HG03457 (cell line): Measurements from ENCODE around the gene ELOVL3.
"Not testable (repeated sequence)": the region's sequence is repeated elsewhere in the genome, so short reads cannot be mapped to it uniquely, and the experiment has no call there.

Source experiments
- ATAC-seq: cut with Tn5 transposase; IDR thresholded peaks from one replicate; pipeline ENCODE4 v1.9.1; 2021; ENCODE audit warnings: moderate number of reproducible peaks; ENCODE audit not compliant: unreplicated experiment

Gene ELOVL3

DNA sequence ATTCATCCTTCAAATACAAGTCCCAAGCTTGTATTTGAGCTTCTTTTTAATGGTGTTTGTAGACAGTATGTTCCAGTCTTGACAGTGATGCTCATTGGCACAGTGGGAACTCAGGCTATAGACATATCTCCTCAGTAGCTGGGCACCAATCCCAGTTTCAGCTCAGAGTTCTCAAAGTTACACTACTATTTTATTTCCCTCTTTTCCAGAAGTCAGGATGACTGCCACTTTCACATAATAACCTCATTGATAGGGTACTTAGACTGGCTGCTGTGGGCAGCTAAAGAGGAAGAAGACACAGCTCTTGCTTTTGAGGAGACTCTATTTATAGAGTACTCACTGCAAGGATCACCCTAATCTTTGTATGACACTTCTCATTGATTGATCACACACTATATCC lies 21.6 kb downstream of the ELOVL3 start:
- ATAC-seq, result no peak

DNA sequence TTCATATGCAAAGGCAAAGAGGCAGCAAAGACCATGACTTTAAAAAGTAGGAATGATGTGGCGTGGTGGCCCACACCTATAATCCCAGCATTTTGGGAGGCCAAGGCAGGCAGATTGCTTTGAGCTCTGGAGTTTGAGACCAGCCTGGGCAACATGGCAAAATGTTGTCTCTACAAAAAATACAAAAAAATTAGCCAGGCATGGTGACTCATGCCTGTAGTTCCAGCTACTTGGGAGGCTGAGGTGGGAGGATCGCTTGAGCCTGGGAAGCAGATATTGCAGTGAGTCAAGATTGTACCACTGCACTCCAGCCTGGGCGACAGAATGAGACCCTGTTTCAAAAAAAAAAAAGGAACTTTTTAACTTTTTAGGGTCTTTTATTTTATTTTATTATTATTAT lies 26.4 kb downstream of the ELOVL3 start:
- ATAC-seq, result not testable (repeated sequence)

DNA sequence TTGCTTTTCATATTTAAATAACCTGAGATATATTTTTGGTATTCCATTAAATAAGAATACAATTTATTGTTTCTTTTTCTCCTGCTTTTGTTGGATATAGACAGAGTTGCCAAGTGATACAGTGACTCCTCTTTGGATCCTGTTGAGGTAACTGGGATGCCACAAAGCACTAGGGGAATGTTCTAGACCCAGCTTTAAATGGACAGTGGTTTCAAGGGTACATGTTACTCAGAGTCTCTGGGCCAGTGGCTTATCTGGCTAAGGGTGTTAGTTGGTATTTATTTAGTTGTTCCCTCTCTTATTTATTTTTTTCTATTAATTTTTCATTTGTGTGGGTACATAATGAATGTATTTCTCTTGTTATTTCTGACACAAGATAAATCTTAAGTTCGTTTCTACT lies 28.3 kb downstream of the ELOVL3 start:
- ATAC-seq, result no peak

DNA sequence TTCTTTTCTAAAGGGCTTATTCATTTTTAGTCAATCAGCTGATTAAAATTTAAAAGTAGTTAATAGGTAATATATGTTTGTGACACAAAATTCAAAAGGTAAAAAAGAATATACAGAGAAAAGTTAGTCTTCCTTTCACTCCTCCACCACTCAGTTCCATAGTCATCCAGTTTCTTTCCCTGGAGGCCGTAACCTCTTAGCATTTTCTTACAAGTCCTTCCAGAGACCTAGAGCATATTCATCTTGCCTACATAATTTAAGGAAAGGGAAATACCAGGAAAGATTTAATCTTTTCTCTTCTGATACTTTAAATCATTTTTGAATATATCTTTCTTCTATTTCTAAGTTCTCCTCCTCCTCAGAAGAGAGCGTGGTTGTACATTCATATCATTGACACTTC lies 29.3 kb downstream of the ELOVL3 start:
- ATAC-seq, result no peak

DNA sequence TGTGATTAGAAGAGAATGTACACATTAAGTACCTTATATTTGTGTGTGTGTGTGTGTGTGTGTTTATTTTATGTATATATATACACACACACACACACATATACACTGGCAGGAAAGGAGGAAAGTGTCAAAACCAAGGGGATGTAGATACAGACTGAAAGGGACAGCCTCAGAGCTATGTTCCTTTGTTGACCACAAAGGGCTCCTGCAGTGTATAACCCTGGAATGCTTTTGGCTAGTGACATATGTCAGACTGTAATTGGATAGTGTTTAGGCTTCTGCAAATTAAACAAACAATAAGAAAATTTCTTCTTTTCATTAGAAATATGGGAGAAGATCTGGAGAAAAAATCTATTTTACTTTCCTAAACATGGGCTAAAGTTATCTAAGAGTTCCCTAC lies 35.1 kb downstream of the ELOVL3 start:
- ATAC-seq, result no peak

DNA sequence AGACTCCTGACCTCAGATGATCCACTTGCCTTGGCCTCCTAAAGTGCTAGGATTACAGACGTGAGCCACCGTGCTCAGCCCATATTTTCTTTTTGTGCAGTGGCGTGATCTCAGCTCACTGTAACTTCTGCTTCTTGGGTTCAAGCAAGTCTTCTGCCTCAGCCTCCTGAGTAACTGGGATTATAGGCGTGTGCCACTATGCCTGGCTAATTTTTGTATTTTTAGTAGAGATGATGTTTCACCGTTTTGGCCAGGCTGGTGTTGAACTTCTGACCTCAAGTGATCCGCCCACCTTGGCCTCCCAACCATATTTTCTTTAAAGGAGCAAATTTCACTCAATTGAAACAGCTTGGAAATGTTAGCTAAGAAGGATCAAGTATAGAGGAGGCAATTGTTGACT lies 35.7 kb downstream of the ELOVL3 start:
- no peak for ATAC-seq

DNA sequence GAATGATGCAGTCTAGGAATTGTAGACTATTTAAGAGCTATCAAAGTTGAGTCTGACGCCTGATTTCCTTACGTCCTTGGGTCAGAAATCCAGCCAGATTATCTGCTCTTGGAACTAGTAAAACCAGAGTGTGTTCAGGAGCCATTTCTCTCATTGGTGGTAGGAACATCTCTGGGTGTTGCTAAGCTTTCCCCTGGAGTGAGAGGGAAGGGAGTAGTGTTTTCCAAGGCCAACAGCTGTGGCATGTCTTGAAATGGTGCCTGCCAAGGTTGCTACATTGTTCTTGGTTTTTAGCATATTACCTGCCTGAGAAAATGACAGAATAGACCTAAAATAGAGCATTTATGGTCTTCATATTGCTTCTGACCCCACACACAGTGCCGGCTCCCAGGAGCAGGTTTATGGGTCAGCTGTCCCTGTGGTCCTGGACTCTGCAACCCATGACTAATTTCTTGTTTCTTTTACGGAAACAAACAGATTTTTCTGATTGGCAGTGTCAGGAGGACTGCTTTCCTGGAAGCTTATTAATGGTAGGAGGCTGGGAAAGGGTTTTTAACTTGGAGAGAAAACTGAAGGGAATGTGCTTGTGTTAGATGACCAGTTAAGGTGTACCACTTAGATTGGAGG lies 36.8 kb downstream of the ELOVL3 start:
- no peak for ATAC-seq

DNA sequence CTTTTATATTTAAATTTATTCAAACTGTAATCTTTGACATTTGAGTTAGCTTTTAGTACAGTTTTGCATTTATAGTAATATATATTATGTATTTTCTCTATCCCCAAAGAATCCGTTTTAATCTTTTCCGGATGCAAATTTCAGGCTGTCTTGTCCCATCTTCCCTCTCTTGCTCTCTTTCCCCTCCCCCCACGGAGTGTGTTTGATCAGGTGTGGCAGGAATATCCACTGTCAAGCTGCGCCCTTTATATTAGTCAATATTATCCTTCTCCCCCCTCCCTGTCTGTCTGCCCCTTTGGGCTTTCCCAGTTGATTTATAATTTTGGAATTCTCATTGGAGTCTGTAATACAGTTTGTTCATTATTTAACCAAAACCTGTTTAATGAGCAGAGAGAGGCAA lies 38.3 kb downstream of the ELOVL3 start:
- ATAC-seq, result no peak

DNA sequence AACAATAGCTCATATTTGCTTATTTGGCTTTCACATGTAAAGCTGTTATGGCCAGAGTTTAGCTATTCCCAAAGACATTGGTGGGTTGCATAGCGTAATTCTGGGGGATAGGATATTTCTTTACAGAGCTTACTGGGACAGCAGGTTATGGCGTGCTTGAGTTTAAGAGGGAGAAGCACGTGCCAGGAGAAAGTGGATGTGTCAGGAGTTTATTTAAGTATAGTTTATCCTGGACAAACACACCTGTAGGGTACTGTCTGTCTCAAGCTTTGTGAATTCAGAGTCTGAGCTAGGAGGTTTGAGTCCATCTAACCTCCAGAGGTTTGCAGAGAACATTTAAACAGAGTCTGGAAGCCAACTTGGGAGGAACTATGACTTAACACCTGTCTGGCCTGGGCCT lies 40.6 kb downstream of the ELOVL3 start:
- no peak for ATAC-seq

DNA sequence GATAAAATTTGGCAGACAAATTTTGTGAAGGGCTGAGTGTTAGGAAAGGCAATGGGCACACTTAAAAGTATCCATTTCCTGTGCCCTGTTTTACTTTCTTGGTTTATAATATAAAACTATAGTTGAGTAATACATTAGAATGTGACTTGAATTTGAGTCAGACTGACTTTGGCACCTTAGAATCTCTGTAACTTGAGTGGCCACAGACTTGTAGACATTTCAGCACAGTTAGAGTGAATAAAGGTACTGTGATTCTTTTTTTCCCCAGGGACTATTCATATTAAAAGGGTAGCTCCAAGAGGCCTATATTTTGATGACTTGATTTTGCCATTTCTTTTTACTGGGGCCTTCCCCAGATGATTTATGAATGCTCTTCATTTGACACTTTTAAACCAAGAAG lies 41.6 kb downstream of the ELOVL3 start:
- ATAC-seq, result no peak

DNA sequence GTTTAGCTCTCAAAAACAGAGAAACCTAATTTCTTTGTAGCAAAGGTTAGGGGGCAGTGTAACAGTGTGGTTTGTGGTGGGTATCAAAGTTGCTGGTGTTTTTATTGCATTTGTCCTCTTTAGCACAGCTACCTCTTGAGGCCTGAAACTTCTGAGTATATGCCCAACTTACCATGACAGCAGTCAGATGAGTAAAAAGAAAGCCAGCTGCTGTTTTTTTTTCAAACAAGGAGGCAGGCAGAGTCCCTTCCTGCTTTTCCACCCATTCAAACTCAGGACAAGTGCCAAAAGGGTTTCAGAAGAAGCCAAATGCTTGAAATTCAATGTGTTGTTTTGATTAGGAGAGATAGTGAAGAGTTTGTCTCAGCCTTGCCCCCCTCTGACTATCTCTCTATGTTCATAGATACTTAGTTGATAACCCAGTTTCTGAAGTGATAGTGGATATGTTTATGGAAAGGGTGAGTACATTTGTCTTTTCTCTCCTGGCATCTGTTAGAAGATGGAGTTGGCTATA lies 42.3 kb downstream of the ELOVL3 start:
- no peak for ATAC-seq

DNA sequence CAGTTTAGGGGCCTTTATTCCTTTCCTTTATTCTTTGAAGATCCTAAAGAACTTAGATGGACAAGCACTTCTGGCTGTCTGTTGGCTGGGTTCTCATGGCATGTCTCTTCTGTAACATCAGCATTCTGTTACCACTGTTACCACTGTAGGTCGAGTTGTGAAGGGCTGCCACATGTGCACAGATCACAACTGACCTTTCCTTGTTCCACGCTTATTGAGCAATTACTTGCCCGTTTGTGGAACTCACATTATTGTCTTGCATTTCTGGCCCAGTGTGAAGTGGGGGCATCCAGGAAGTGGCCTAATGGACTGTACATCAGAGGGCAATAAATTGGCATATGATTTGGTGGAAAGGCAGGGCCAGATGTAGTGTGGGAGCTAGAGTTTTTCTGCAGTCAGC lies 42.9 kb downstream of the ELOVL3 start:
- no peak for ATAC-seq

DNA sequence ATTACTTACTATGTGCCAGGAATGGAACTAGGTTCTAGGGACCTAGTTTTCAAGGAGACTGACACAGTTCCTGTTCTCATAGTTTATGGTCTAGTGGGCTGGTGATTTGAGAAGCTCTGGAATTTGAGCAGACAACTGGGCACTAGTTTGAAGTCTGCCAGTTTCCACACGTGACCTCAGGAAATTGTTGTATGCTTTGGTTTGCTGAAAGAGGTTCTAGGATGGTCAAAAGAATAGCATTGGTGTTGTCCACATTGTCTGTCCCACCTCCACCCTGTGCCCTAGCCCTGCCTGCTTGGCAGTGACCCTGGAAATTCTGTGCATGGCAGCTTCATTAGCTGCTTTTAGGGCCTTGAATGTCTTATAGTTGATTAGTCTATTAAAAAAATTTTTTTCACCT lies 48.0 kb downstream of the ELOVL3 start:
- no peak for ATAC-seq

DNA sequence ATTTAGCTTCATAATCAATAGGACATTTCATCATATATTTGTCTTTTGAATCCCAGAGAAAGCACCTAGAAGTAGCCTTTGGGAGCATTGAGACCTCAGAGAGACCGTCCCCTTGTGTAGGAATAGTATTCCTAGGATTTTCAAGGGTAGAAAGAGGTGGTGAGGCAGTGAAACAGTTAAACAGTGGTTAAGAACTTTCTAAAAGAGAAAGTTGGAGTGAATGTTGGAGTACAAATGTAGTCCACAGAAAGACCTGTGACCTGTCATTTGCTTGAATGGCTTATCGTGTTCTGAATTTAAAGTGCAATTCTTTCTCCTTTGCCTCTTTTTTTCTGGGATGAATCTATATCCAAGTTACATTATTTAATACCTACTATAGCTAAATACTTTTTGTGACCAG lies 49.2 kb downstream of the ELOVL3 start:
- no peak for ATAC-seq

DNA sequence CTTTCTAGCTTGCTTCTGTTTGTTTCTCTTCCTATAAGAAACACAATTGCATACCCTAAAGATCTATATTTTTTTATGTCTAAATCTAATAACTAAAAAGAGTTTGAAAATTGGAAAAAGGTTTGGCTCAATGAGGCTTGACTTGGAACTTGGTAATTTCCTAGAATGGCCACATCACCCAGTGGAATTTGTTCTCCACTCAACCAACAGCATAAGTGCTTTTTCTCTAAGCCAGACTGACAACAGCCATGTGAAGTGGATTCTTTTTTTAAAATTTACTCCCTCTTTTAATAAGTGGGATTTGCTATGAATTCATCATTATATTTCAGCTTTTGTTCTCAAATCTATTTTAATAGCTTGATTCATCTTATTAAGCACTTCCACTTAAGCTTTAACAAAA lies 53.0 kb downstream of the ELOVL3 start:
- no peak for ATAC-seq
